HEK293T (cell line): ENCODE results near the gene MAGI2.

Source experiments
- FOXM1 ChIP-seq: fragments of 450-650 bp; IDR thresholded peaks from 2 replicates; pipeline ENCODE4 v1.6.1; 2017; ENCODE audit warnings: mild to moderate bottlenecking, borderline replicate concordance
- HDGF ChIP-seq: fragments of 450-650 bp; IDR thresholded peaks from 2 replicates; pipeline ENCODE4 v1.6.1; 2017; ENCODE audit warnings: antibody characterized with exemption, borderline replicate concordance
- SP1 ChIP-seq: fragments of 450-650 bp; IDR thresholded peaks from 2 replicates; pipeline ENCODE4 v1.6.1; 2017
- SUZ12 ChIP-seq: fragments of 450-650 bp; IDR thresholded peaks from 2 replicates; pipeline ENCODE4 v1.6.1; 2016; ENCODE audit warnings: mild to moderate bottlenecking
- ZNF384 ChIP-seq: fragments of 450-650 bp; IDR thresholded peaks from 2 replicates; pipeline ENCODE4 v1.6.1; 2016

DNA sequence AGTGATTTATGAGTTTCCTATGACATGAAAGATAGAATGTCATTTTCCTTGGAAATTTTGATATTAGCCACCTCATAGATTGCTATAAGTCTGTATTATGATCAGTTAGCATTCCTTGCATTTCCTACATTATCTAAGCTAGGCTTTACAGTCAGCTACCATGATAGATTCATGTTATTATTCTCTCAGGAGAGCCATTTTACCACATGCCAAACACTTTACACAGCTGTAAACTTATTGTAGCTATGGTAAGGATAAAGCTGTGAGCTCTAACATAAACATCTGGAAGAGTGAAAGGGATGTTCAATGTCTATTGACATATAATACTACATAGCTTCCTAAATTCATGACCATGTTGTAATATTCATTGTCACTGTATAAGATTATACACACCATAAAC lies 1046.9 kb downstream of the MAGI2 start:
- TF ChIP-seq FOXM1 = no peak
- TF ChIP-seq SUZ12 = no peak
- TF ChIP-seq SP1 = no peak
- no peak for TF ChIP-seq HDGF
- TF ChIP-seq ZNF384 = no peak
